Right ventricle myocardium superior (tissue), 1 donor: ENCODE measurements around the gene CXXC4. TPM values are rescaled to one million over a fixed set of nuclear protein-coding genes. Genes with fewer than 3 reads are reported as not detected.

Experiments
- ATAC-seq: fragments of 200-7000 bp; cut with Tn5 transposase; one replicate; pipeline ENCODE4 v1.9.1; 2020; ENCODE audit warnings: mild to moderate bottlenecking; ENCODE audit not compliant: poor library complexity
- DNase-seq: peaks from one replicate; pipeline ENCODE4 v3.0.0-alpha.2; 2020
- intact Hi-C: fragments of 100-400 bp; cut with DNase I; formaldehyde crosslinking; loops from one replicate; pipeline ENCODE4 v1.11.2; 2022
- total RNA-seq: library from RNA; stranded (reverse); fragmentation: NEBNext Ultra II Directional; extraction: Animal tissue kit (Norgen Biotek cat#: 25700); gene quantifications from one replicate; pipeline ENCODE4 v1.2.1, GENCODE V29; 2021
- donor health status: DM: no; HTN: yes; CAD: no; lungs with severe emphysema.

Gene CXXC4
- total RNA-seq, 1 donor from 2014 or later: 4.7 TPM

GRCh38 chr4:104436542-104436941 is 58.2 kb downstream of the CXXC4 start:
- peak; percentile 95 for ATAC-seq

GRCh38 chr4:104429150-104429741 is 65.4 kb downstream of the CXXC4 start:
- no peak for DNase-seq
- intact Hi-C loops: no loop called here
- peak; percentile 65 for ATAC-seq

More at GRCh38 chr4:104436542-104436941, 58.2 kb downstream of the CXXC4 start:
- intact Hi-C loops: no loop called here
- no peak for DNase-seq

GRCh38 chr4:104425948-104426347 is 68.7 kb downstream of the CXXC4 start:
- ATAC-seq: no peak
- intact Hi-C loops: no loop called here
- no peak for DNase-seq

- intact Hi-C loops: no loop called here
- ATAC-seq: peak; percentile 73
- no peak for DNase-seq
Observed at GRCh38 chr4:104424989-104425388, 69.7 kb downstream of the CXXC4 start.

GRCh38 chr4:104424475-104424941 is 70.2 kb downstream of the CXXC4 start:
- ATAC-seq: peak; percentile 55
- DNase-seq: no peak
- intact Hi-C loops: no loop called here

GRCh38 chr4:104421566-104421965 is 73.1 kb downstream of the CXXC4 start:
- no peak for ATAC-seq
- intact Hi-C loops: no loop called here
- DNase-seq: no peak

- DNase-seq (no peak), ATAC-seq (no peak)
- intact Hi-C loops: no loop called here
Observed at GRCh38 chr4:104420766-104421165, 73.9 kb downstream of the CXXC4 start.
